Fibroblast of lung (primary cell): ENCODE results near the gene MARCHF6.

Experiments
- CTCF ChIP-seq, 2 donors: IDR thresholded peaks in 1 of 2; conservative IDR thresholded peaks in 1 of 2; 1 replicate in 1 of 2; 2 replicates in 1 of 2; pipeline ENCODE4 v1.5.1; 2011 to 2012; ENCODE audit warnings: low read length in 2 of 2, control low read depth in 1 of 2, inconsistent platforms in 1 of 2, low read depth in 1 of 2, mild to moderate bottlenecking in 1 of 2
- EZH2 ChIP-seq: IDR thresholded peaks from 2 replicates; pipeline ENCODE4 v1.5.1; 2012; ENCODE audit warnings: low read length, control low read depth, mild to moderate bottlenecking; ENCODE audit errors: missing control alignments

GRCh38 chr5:10337107-10337506, 16.4 kb upstream of the MARCHF6 start:
- TF ChIP-seq CTCF (conservative IDR thresholded peaks at IDR 0.05 in 1 of 2, IDR thresholded peaks at IDR 0.05 in 1 of 2; ENCODE audit: low read depth in 1 of 2, low read length in 2 of 2), result no peak
- TF ChIP-seq EZH2, result no peak
